GM18520 (cell line): ENCODE measurements around the gene TUBGCP2.

ENCODE experiments used
- ATAC-seq: cut with Tn5 transposase; IDR thresholded peaks from one replicate; pipeline ENCODE4 v1.9.1; 2021; ENCODE audit not compliant: unreplicated experiment

TUBGCP2 gene

GRCh38 chr10:133343558-133343957 is 34.9 kb upstream of the TUBGCP2 start:
- ATAC-seq: no peak

- ATAC-seq: no peak
Measured at GRCh38 chr10:133342942-133343341, 34.3 kb upstream of the TUBGCP2 start.

GRCh38 chr10:133341983-133342382 is 33.3 kb upstream of the TUBGCP2 start:
- ATAC-seq: no peak

GRCh38 chr10:133339708-133340380 is 31.2 kb upstream of the TUBGCP2 start:
- ATAC-seq: no peak

GRCh38 chr10:133338080-133339071 is 29.7 kb upstream of the TUBGCP2 start:
- ATAC-seq: no peak

GRCh38 chr10:133337370-133337725 is 28.7 kb upstream of the TUBGCP2 start:
- no peak for ATAC-seq

GRCh38 chr10:133336577-133337369 is 28.1 kb upstream of the TUBGCP2 start, which contains the start of gene CALY:
Gene CALY, minus strand, starts transcription at chr10:133336896. Its CDS starts 7,907 bp downstream, at chr10:133328989.
- ATAC-seq: no peak

GRCh38 chr10:133336118-133336576 is 27.5 kb upstream of the TUBGCP2 start:
- no peak for ATAC-seq

GRCh38 chr10:133335246-133336117 is 26.8 kb upstream of the TUBGCP2 start:
- ATAC-seq: no peak

- no peak for ATAC-seq
Measured at GRCh38 chr10:133334503-133335245, 26.0 kb upstream of the TUBGCP2 start.

- no peak for ATAC-seq
Measured at GRCh38 chr10:133332936-133333699, 24.4 kb upstream of the TUBGCP2 start.

GRCh38 chr10:133329491-133330202 is 21.0 kb upstream of the TUBGCP2 start:
- ATAC-seq: peak; percentile 88

- ATAC-seq: no peak
Measured at GRCh38 chr10:133328358-133329343, 20.0 kb upstream of the TUBGCP2 start.

- no peak for ATAC-seq
Measured at GRCh38 chr10:133327651-133328357, 19.1 kb upstream of the TUBGCP2 start.

GRCh38 chr10:133326745-133327650 is 18.3 kb upstream of the TUBGCP2 start:
- no peak for ATAC-seq
